Measurements from ENCODE around the gene CELA3B.

GRCh38 chr1:22001409-22001808 is 24.6 kb downstream of the CELA3B start, which contains the start of gene CELA3A:
- TF ChIP-seq CTCF (IDR thresholded peaks at IDR 0.05) (no peak), POLR2A (IDR thresholded peaks at IDR 0.05) (no peak), POLR2AphosphoS5 (IDR thresholded peaks at IDR 0.05) (no peak)

Measured in prostate gland (tissue), 2 donors.